ENCODE measurements around the gene SLN.
A peak's percentile ranks its signal among the peaks of the same experiment; 100 is the strongest.

The SLN gene

DNA sequence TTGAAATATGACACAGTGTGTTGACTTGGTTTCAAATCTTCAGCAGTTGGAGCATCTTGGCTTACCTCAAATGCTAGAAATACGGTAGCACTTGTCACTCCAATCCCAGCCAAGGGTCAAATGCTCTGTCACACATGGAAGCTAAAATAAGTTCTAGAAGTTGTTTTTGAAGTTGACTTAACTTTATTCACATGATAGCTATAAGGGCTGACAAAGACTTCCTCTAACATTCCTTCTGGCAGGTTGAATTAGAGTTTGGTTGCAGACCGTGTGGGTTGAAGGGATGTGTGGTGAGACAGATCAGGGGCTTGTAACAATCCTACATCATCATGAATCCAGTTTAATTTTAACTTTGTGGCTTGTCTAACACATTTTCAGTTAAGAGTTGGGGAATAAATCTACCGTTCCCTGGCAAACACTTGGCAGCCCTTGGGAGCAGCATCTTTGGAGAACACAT is 4.6 kb downstream of the SLN start:
- no peaks in the 10 kb centered on the region for H3K4me1 Mint-ChIP-seq (ENCODE audit: low read depth)
- DNase-seq (ENCODE audit: low spot score) = no peak
- no peak overlapping the region for H3K27ac Mint-ChIP-seq
- H3K4me3 Mint-ChIP-seq = no peak overlapping the region
- peaks cover 19% of the 10 kb centered on the region for H3K27me3 Mint-ChIP-seq (ENCODE audit: low read depth)
- H3K36me3 Mint-ChIP-seq (ENCODE audit: low read depth) = no peaks in the 10 kb centered on the region
- H3K9me3 Mint-ChIP-seq = no peaks in the 10 kb centered on the region

DNA sequence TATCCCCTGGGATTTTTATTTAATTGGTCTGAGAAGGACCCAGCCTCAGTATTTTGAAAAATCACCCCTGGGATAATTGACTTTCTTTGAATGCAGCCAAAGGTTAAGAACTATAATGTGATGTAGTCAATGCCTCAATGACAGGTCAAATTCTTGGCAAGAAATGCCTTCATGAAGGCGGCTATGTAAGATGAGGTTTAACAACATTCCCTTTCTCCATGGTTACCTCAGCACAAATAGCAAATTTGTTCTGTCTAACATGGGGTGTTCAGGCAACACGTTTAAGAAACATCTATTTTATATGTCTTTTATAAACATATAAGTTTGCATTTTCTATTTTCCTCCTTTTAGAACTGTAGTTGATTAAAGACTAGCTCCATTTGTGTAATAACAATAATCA is 5.3 kb downstream of the SLN start:
- no peak overlapping the region for H3K27ac Mint-ChIP-seq
- H3K27me3 Mint-ChIP-seq (ENCODE audit: low read depth) = peaks cover 19% of the 10 kb centered on the region
- H3K4me3 Mint-ChIP-seq = no peak overlapping the region
- no peak for DNase-seq (ENCODE audit: low spot score)
- H3K9me3 Mint-ChIP-seq = no peaks in the 10 kb centered on the region
- no peaks in the 10 kb centered on the region for H3K4me1 Mint-ChIP-seq (ENCODE audit: low read depth)
- H3K36me3 Mint-ChIP-seq (ENCODE audit: low read depth) = no peaks in the 10 kb centered on the region

- H3K4me3 Mint-ChIP-seq = no peak overlapping the region
- no peaks in the 10 kb centered on the region for H3K36me3 Mint-ChIP-seq (ENCODE audit: low read depth)
- no peaks in the 10 kb centered on the region for H3K4me1 Mint-ChIP-seq (ENCODE audit: low read depth)
- peaks cover 12% of the 10 kb centered on the region for H3K27me3 Mint-ChIP-seq (ENCODE audit: low read depth)
- DNase-seq (ENCODE audit: low spot score) = no peak
- no peak overlapping the region for H3K27ac Mint-ChIP-seq
- no peaks in the 10 kb centered on the region for H3K9me3 Mint-ChIP-seq
These were observed 6.8 kb downstream of the SLN start for GRCh38 chr11:107705027-107705426.

GRCh38 chr11:107704451-107704850 is 7.4 kb downstream of the SLN start:
- Mint-ChIP-seq H3K27me3 (ENCODE audit: low read depth) (peaks cover 8% of the 10 kb centered on the region), H3K9me3 (no peaks in the 10 kb centered on the region)

GRCh38 chr11:107702723-107703122 is 9.1 kb downstream of the SLN start:
- Mint-ChIP-seq H3K27ac (no peak overlapping the region), H3K36me3 (ENCODE audit: low read depth) (no peaks in the 10 kb centered on the region), H3K4me1 (ENCODE audit: low read depth) (no peaks in the 10 kb centered on the region), H3K9me3 (no peaks in the 10 kb centered on the region), H3K4me3 (no peak overlapping the region), H3K27me3 (ENCODE audit: low read depth) (peaks cover 7% of the 10 kb centered on the region)
- DNase-seq (ENCODE audit: low spot score) = no peak

More at GRCh38 chr11:107704451-107704850, 7.4 kb downstream of the SLN start:
- H3K4me1 Mint-ChIP-seq (ENCODE audit: low read depth) = no peaks in the 10 kb centered on the region
- H3K36me3 Mint-ChIP-seq (ENCODE audit: low read depth) = no peaks in the 10 kb centered on the region
- H3K4me3 Mint-ChIP-seq = no peak overlapping the region
- H3K27ac Mint-ChIP-seq = no peak overlapping the region
- DNase-seq (ENCODE audit: low spot score) = no peak

GRCh38 chr11:107702109-107702660 is 9.7 kb downstream of the SLN start:
- Mint-ChIP-seq H3K9me3 (no peaks in the 10 kb centered on the region), H3K4me1 (ENCODE audit: low read depth) (no peaks in the 10 kb centered on the region), H3K27me3 (ENCODE audit: low read depth) (peaks cover 3% of the 10 kb centered on the region), H3K4me3 (no peak overlapping the region), H3K27ac (no peak overlapping the region), H3K36me3 (ENCODE audit: low read depth) (no peaks in the 10 kb centered on the region)
- DNase-seq (ENCODE audit: low spot score) = no peak

DNA sequence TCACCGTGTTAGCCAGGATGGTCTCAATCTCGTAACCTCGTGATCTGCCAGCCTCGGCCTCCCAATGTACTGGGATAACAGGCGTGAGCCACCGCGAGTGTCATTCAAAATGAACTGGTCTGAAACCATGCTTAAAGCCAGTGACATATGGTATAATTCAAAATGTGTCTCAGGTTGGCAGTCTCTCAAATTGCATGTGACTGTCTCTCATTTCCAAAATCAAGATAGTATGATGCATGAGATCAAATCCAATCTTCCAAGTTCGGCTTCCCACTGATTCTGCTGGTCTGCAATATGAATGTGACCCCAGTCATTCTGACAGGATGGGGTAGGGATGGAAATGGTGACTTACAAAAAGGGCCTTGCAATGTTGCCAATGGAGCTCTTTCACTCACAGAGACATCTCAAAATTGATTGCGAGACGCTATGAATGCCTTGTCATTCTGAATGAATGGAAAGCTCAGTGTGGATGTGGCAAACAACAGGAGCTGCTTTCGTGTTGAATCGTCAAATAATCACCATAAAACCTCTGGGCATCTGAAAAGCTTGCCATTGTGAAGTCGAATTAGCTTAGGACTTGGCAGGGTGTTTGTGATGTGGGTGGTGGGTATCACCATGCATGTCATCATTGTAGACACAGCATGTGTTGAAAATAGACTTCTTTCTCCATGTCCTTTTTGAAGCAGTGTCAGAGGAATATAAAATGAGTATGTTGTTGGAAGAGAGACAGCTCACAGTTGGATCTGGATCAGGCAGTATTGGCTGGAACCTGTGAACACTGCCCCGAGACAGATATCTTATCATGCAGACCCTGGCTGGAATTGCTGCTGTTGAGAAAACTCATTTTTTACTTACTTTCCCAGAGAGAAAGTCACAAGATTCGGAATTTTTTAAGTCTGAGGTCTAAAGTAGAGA is 12.2 kb downstream of the SLN start:
- no peak for DNase-seq (ENCODE audit: low spot score)
- Mint-ChIP-seq H3K27ac (no peak overlapping the region), H3K27me3 (ENCODE audit: low read depth) (peaks cover 12% of the 10 kb centered on the region), H3K4me1 (ENCODE audit: low read depth) (no peaks in the 10 kb centered on the region), H3K9me3 (no peaks in the 10 kb centered on the region), H3K4me3 (no peak overlapping the region), H3K36me3 (ENCODE audit: low read depth) (no peaks in the 10 kb centered on the region)

DNA sequence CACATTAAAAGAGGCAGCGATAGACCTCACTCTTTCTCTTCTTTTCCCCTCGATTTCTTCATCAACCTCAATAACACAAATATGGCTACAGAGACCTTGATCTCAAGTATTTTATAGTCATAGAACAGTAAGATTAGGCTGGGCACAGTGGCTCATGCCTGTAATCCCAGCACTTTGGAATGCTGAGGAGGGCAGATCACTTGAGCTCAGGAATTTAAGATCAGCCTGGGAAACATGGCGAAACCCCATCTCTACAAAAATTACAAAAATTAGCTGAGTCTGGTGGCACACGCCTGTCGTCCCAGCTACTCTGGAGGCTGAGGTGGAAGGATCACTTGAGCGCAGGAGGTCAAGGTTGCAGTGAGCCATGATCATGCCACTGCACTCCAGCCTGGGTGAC is 14.6 kb downstream of the SLN start:
- Mint-ChIP-seq H3K27me3 (ENCODE audit: low read depth) (peaks cover 19% of the 10 kb centered on the region), H3K9me3 (no peaks in the 10 kb centered on the region), H3K4me1 (ENCODE audit: low read depth) (no peaks in the 10 kb centered on the region), H3K36me3 (ENCODE audit: low read depth) (no peaks in the 10 kb centered on the region), H3K27ac (no peak overlapping the region), H3K4me3 (no peak overlapping the region)
- DNase-seq (ENCODE audit: low spot score) = no peak

GRCh38 chr11:107696140-107696539 is 15.7 kb downstream of the SLN start:
- no peak for DNase-seq (ENCODE audit: low spot score)
- H3K27me3 Mint-ChIP-seq (ENCODE audit: low read depth) = peaks cover 27% of the 10 kb centered on the region
- no peak overlapping the region for H3K27ac Mint-ChIP-seq
- H3K4me3 Mint-ChIP-seq = no peak overlapping the region
- H3K4me1 Mint-ChIP-seq (ENCODE audit: low read depth) = no peaks in the 10 kb centered on the region
- no peaks in the 10 kb centered on the region for H3K36me3 Mint-ChIP-seq (ENCODE audit: low read depth)
- no peaks in the 10 kb centered on the region for H3K9me3 Mint-ChIP-seq

DNA sequence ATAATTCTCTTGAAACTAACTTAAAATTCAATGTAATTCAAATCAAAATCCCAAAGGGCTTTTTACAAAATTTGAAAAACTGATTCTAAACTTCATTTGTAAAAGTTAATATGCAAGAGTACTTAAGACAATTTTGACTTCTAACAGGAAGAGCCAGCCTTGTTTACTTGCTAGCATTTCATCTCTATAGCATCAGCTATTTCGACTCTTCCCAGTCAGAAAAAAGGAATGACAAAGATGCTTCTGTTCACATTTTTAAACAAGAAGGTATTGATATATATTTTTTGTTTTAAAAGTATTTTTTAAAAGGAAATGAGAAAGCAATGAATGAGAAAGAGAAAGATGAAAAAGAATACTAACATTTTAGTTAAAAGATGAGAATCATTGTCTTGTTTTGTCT is 16.4 kb downstream of the SLN start:
- H3K4me1 Mint-ChIP-seq (ENCODE audit: low read depth) = no peaks in the 10 kb centered on the region
- H3K27ac Mint-ChIP-seq = no peak overlapping the region
- H3K4me3 Mint-ChIP-seq = no peak overlapping the region
- DNase-seq (ENCODE audit: low spot score) = no peak
- no peaks in the 10 kb centered on the region for H3K9me3 Mint-ChIP-seq
- peaks cover 28% of the 10 kb centered on the region for H3K27me3 Mint-ChIP-seq (ENCODE audit: low read depth)
- no peaks in the 10 kb centered on the region for H3K36me3 Mint-ChIP-seq (ENCODE audit: low read depth)

DNA sequence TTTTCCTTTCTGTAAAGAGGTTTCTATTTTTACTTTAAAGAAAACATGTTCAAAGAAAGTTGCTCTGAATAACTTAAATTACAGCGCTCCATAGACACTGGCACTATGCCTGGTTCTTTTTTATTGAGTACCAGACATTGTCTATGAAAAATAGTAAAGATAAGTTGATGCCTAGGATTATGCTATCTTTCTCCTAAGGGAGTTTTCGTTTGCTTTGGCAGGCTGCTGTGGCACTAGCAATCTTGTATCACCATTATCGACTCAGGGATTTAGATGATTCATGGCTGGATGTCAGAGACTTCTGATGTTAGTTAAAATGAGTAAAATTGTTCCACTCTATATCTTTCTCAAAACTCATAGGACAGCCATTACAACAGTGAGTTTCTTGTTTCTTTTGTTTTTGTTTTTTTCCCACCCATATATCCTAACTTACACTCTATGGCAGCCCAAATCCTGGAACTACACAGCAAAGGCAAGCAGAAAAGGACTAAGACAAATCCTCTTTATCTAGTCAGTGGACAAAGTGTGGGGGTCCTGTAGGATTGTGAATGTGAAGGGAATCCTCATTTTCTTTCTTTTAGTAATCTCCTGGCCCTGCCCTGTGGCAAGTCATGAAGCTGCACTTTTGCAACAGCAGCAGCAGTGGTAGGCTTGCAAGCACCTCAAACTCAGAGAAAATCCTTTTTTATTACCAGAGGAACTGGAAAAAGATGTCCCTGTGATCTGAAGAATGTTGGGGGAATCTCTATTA is 20.7 kb downstream of the SLN start:
- H3K9me3 Mint-ChIP-seq = no peaks in the 10 kb centered on the region

GRCh38 chr11:107689317-107690202 is 22.3 kb downstream of the SLN start:
- Mint-ChIP-seq H3K36me3 (ENCODE audit: low read depth) (no peaks in the 10 kb centered on the region), H3K27me3 (ENCODE audit: low read depth) (peaks cover 18% of the 10 kb centered on the region), H3K9me3 (no peaks in the 10 kb centered on the region), H3K4me3 (no peak overlapping the region), H3K27ac (no peak overlapping the region), H3K4me1 (ENCODE audit: low read depth) (no peaks in the 10 kb centered on the region)
- peak; percentile 41 for DNase-seq (ENCODE audit: low spot score)

More for the DNA sequence above, 20.7 kb downstream of the SLN start:
- Mint-ChIP-seq H3K27ac (no peak overlapping the region), H3K4me3 (no peak overlapping the region), H3K4me1 (ENCODE audit: low read depth) (no peaks in the 10 kb centered on the region), H3K27me3 (ENCODE audit: low read depth) (peaks cover 23% of the 10 kb centered on the region), H3K36me3 (ENCODE audit: low read depth) (no peaks in the 10 kb centered on the region)
- no peak for DNase-seq (ENCODE audit: low spot score)

DNA sequence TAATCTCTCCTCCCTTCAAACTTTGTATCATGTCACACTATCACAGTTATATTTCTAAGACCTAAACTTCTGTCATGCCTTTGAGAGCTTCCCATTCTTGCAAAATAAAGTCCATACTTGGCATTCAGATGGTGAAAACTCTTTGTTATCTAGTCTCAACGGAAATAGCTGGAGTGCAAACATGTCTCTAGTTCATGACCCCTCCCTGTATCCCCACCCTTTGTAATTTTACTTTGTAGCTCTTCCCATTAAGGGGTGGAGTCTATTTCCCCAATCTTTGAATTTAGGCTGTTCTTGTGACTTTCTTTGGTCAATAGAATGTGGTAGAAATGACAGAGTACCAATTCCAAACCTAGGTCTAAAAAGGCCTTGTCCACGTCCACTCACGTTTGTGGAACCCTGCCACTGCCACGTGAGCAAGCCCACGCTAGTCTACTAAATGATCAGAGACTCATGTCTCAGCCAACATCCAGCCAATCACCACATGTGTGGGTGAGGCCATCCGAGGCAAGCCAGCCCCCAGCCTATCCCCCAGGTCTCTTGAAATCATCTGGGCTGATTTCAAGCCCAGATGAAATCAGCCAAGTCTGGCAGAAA is 23.4 kb downstream of the SLN start:
- DNase-seq (ENCODE audit: low spot score) = no peak
- H3K4me3 Mint-ChIP-seq = no peak overlapping the region
- no peak overlapping the region for H3K27ac Mint-ChIP-seq
- H3K36me3 Mint-ChIP-seq (ENCODE audit: low read depth) = no peaks in the 10 kb centered on the region
- H3K27me3 Mint-ChIP-seq (ENCODE audit: low read depth) = peaks cover 15% of the 10 kb centered on the region
- no peaks in the 10 kb centered on the region for H3K9me3 Mint-ChIP-seq
- no peaks in the 10 kb centered on the region for H3K4me1 Mint-ChIP-seq (ENCODE audit: low read depth)

Measured in T-helper 2 cell treated with Interferon-gamma antibody and Interleukin-4, amounts not matched to agents 5 μg/mL and 100 μg/mL, for 36 hours (primary cell).